ENCODE data around the gene GPN3.
"Not testable (repeated sequence)": the region's sequence is repeated elsewhere in the genome, so short reads cannot be mapped to it uniquely, and the experiment has no call there.

GPN3 gene

GRCh38 chr12:110468214-110469048, at the start of gene GPN3, which contains the start of gene FAM216A:
Gene GPN3 (minus strand): TSS chr12:110468257. CDS start chr12:110468203, 54 bp downstream.
Gene FAM216A (plus strand): TSS chr12:110468845. CDS start chr12:110468876, 31 bp downstream.
- peak; percentile 98 for DNase-seq

GRCh38 chr12:110516995-110517394, 48.9 kb upstream of the GPN3 start:
- DNase-seq, result no peak

GRCh38 chr12:110514363-110514762, 46.3 kb upstream of the GPN3 start:
- DNase-seq, result no peak

GRCh38 chr12:110513842-110514241, 45.8 kb upstream of the GPN3 start:
- no peak for DNase-seq

DNA sequence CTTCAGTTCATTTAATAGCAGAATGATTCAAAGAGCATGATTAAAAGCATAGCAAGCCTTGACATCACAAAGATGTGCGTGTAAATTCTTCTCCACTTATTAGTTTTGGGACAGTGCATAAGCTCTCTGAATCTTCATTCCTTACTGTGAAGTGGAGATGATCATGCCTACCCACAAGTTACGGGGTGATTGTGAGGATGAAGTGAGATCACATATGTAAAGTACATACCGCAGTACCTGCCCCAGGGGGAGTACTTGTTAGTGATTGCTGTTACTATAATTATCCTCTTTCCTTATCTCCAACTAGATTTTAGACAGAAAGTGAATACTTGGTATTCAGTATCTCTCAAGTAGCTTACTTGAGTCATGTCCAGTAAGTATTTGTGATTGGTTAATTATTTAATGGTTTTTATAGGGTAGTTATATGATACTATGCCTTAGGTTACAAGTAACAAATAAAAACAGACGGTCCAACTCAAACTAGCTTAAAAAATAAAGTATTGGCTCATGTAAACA, 40.1 kb upstream of the GPN3 start:
- no peak for DNase-seq

DNA sequence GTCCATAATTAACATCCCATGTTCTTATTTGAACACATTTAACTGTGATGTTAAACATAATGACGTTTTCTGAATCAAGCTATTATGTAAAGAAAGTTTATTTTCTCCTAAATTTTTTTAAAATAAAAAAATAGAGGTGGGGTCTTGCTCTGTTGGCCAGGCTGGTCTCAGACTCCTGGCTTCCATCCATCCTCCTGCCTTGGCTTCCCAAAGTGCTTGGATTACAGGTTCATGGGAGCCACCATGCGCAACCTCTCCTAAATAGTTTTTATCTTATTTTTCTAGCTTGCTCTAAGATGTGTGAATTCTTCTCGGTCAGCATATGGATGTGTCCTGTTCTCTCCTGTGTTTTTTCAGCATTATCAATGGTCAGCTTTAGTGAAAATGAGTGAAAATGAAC, 37.3 kb upstream of the GPN3 start:
- DNase-seq, result no peak

DNA sequence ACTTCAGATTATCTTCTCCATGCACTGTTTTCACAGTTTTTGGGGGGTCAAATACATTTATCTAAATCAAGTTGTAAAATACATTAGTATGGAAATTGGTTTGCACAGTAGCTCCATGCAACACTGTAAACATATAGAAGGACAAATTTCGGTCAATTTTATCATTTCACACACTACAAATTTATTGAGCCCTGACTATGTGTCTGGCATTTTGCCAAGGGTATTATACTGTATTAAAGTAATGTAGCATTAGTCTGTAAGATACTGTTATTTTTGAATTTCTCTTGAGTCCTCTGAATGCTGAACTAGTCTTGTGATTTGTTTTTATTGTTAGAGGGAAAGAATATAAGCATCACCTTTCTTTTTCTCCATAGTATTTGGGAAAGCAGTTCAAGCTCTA, 35.4 kb upstream of the GPN3 start:
- no peak for DNase-seq

DNA sequence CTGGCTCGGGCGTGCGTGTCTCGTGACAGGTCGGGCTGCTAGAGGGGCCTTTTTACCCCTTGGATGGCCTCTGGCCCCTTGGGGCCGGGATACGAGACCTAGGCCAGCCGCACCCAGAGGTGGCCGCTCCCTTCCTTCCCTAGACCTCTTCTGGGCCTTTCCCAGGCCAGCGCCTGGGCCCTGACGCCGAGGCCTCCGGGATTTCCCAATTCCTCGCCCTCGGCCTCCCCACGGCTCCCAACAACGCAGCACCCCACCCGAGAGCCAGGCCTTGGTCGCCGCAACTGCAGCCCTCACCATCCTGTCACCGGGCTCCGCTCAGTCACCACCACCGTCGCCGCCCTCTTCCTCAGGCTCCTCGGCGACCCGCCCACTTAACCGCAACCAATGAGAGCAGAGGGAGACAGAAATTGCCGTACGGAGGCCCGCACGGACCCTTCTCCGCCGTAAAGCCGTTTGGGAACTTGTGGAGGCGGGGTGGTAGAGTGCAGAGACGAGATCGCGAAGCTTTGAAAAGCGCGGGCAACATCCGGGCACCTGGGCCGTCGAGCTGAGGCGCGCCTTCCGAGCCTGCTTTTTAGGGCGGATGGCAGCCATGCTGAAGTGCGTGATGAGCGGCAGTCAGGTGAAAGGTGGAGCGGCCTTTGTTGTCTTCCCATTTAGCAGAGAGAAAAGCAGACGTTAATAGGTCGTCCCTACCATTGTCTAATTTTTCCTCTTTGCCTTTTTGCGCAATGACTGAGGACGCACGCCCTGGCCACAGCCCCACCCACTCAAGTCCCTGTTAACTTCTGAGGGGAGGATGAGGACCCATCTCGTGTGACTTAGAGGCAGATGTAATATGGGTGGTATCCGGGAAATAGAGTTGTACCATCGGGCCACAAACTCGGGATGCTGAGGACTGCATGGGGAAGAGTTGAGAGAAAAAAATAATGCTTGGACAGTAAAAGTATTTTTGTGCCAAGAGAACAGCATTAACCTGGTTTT, 34.0 kb upstream of the GPN3 start, which contains the start of the genes RAD9B and VPS29:
TSS of gene RAD9B (plus strand) at position 580 of the 987 bp plus-strand sequence. CDS start at position 587, 7 bp downstream.
TSS of gene VPS29 (minus strand) at position 360 of the 987 bp plus-strand sequence. CDS start at position 300, 60 bp downstream.
- DNase-seq, result peak; percentile 99

DNA sequence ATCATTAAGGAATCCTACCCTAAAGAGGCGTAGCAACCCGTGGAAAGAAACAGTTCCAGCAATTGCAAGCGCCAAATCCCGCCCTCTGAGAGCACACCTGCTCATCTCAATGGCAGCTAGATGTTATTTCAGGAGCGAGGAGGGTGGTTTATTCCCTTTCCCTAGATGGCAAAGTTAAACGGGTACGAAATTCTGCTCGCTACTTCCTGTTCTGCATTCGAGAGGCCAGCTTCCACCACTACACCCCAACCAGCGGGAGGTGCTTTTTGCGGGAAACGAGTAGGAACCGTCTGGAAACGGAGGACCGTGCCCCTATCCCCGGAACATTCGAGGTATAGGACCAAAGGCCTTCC, 33.3 kb upstream of the GPN3 start:
- DNase-seq, result no peak

DNA sequence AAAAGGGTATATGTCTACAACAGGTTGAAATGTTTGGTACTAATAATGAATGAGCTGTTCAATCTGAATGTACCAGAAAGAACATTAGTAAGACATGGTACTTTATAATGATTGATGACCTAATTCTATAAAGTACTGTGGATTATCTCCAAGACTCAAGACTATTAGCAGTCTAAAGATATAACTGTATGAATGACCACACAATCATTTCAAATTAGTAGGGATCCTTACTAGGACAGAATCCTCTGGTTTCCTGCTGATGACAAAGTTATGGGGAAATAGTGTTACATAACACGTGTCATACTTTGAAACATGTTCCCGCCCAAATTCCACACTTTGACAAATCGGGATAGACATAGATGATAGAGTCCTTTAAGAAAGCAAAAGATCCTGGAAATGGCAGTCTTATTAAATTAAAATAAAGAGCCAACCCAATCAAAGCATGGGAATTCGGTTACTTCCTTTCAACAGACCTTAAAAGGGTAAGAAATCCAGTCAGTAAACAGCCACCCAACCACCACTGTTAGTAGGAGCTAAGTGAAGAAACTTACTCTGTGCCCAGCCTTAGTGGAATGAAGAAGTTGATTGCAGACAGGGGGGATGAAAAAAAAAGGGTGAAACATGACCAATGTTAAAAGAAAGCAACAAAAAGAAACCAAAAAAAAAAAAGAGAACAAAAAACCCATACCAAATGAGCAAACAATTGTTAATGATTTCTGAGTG, 31.1 kb upstream of the GPN3 start:
- DNase-seq, result no peak

- DNase-seq, result no peak
These were observed 7.4 kb upstream of the GPN3 start for GRCh38 chr12:110475426-110475825.

DNA sequence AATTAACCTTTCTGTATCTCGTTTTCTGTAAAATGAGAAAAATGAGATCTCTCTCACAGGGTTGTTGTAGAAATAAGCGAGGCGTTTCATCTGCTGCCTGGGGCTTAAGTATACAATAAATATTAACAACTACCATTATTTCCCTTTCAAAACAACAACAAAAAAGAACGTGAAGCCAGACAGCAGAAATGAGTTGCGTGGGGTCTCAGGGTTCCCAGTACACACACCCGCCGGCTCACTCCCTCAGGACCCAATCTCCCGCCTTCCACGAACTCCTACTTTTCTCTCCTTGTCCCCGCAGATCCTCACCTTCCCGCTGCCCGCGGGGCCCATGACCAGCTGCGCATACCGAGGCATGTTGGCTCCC, 227 bp downstream of the GPN3 start:
- DNase-seq, result no peak

DNA sequence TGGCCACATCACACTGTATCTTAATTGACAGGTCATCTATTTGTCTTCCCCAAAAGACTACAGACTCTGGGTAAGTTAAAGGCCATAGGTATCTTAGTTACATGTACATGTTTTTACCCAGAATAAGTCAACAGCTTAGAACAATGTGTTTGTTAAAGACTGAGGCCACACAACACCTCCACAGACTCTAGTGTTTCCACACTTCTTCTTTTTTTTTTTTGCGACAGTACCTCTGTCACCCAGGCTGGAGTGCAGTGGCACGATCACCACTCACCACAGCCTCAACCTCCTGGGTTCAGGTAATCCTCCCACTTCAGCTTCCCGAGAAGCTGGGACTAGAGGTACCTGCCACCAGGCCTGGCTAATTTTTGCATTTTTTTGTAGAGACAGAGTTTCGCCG, 1.3 kb downstream of the GPN3 start:
- DNase-seq, result no peak

DNA sequence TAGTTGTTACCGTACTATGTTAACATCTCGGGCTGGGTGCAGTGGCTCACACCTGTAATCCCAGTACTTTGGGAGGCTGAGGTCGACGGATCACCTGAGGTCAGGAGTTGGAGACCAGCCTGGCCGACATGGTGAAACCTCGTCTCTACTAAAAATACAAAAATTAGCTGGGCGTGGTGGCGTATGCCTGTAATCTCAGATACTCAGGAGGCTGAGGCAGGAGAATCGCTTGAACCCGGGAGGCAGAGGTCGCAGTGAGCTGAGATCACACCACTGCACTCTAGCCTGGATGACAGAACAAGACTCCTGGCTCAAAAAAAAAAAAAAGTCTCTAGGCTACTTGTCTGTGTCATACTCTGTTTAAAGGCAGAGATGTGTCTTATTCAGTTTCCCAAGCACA, 2.3 kb downstream of the GPN3 start:
- DNase-seq, result not testable (repeated sequence)

DNA sequence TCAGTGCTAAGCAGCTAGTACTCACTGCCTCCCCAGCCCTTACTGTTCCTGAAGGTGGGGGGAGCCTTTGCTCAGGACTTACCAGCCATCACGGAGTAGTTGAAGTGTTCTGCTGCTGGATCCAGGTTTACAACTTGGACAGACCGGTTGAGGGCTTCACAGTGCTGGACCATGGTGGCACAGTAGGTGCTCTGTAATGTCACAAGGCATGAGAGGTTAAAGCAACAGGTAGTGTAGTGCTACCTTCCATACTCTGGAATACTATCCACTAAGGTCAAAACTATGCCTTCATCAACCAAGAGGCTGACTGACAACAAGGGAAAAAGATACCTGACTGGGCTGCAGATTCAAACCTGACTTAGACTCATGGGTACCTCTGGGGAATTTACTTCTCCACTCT, 3.0 kb downstream of the GPN3 start:
- no peak for DNase-seq

DNA sequence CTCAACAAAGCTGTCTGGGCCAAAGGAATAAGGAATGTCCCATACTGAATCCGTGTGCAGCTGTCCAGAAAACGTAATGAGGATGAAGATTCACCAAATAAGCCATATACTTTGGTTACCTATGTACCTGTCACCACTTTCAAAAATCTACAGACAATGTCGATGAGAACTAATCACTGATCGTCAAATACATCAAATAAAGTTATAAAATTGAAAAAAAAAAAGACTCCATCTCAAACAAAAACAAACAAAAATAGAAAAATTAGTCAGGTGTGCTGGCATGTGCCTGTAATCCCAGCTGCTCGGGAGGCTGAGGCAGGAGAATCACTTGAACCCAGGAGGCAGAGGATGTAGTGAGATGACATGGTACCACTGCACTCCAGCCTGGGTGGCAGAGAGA, 6.9 kb downstream of the GPN3 start:
- DNase-seq, result not testable (repeated sequence)

GRCh38 chr12:110458756-110459155, 9.3 kb downstream of the GPN3 start:
- no peak for DNase-seq

DNA sequence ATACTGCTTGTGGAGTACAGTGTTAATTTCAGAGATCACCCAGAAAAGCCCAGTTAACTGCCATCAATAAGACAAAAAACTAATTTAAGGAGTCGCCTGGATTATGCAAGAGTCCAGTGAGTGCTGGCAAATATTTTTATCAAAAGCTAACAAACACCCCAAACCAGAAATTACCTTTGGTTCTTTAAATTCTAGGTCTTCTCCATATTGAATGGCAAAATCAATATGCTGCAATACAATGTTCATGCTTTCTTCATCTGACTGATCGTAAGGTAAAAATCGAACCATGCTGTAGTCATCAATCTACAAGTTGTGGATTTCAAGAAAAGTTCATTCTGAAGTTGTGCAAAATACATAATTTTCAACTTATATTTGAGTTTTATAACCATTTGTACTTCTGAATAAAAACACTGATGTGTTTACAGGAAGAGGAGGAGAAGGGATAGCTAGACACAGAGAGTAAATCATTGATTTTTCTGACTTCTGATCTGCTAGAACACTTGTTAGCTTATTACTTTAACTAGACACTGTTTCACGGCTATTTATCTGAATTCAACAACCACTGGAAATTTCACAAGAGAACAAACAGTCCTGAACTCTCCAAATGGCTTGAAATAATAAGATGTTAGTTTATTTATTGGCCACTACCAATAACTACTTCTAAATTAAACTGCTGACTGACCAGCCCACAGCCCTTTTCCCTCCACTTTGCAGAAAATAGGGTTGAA, 14.3 kb downstream of the GPN3 start:
- no peak for DNase-seq

GRCh38 chr12:110451263-110451662, 16.8 kb downstream of the GPN3 start:
- no peak for DNase-seq

- DNase-seq, result peak; percentile 95
These were observed 18.1 kb downstream of the GPN3 start, which contains the start of gene ARPC3 for GRCh38 chr12:110449799-110450497. Gene ARPC3 (minus strand): TSS chr12:110450337. CDS start chr12:110450260, 77 bp downstream.

GRCh38 chr12:110444455-110444854, 23.6 kb downstream of the GPN3 start:
- DNase-seq, result no peak

Measured in CD4-positive, alpha-beta T cell treated with Interleukin-17A for 1 hour (primary cell).